ENCODE data around the gene ADGRG7.

DNA sequence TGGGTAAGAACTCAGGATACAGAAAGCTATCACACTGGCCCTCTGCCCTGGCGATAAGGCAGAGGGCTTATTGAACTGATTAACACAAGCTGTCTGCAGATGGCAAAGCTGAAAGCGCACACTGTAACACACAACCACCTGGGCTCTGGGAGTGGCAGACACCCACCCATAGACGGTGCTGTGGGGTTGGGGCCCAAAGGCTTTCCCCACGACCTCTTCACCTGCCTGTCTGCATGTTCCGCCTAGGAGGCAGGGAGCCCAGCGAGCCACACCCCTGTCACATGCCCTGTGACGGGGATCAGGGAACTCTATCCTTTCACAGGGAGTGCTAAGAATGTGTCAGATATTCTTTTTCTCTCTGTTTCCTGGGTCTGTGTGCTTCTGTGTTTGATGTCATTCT is 87.8 kb downstream of the ADGRG7 start:
- TF ChIP-seq JUND (CRISPR knock-in tag; IDR thresholded peaks at IDR 0.05): no peak
- no peak for TF ChIP-seq POLR2A (IDR thresholded peaks at IDR 0.05; ENCODE audit: insufficient read depth in 1 of 2, low read depth in 2 of 2, low read length in 2 of 2)
- no peak for TF ChIP-seq ZNF766 (CRISPR knock-in tag; IDR thresholded peaks at IDR 0.05; ENCODE audit: borderline replicate concordance)
- TF ChIP-seq, protein P1, sequence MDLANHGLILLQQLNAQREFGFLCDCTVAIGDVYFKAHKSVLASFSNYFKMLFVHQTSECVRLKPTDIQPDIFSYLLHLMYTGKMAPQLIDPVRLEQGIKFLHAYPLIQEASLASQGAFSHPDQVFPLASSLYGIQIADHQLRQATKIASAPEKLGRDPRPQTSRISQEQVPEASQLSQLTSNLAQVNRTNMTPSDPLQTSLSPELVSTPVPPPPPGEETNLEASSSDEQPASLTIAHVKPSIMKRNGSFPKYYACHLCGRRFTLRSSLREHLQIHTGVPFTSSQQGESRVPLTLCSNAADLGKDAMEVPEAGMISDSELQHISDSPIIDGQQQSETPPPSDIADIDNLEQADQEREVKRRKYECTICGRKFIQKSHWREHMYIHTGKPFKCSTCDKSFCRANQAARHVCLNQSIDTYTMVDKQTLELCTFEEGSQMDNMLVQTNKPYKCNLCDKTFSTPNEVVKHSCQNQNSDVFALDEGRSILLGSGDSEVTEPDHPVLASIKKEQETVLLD (CRISPR knock-in tag; IDR thresholded peaks at IDR 0.05; ENCODE audit: low read depth): no peak
- TF ChIP-seq FOXP1 (IDR thresholded peaks at IDR 0.05): no peak
- no peak for TF ChIP-seq FOXP1 (CRISPR knock-in tag; IDR thresholded peaks at IDR 0.05)
- no peak for TF ChIP-seq ZNF629 (CRISPR knock-in tag; conservative IDR thresholded peaks at IDR 0.05)
- TF ChIP-seq GABPA (IDR thresholded peaks at IDR 0.05; ENCODE audit: low read depth, low read length): no peak
- no peak for TF ChIP-seq GABPA (CRISPR knock-in tag; IDR thresholded peaks at IDR 0.05; ENCODE audit: low read depth)
- TF ChIP-seq TCF12 (IDR thresholded peaks at IDR 0.05): no peak
- TF ChIP-seq TCF12 (CRISPR knock-in tag; IDR thresholded peaks at IDR 0.05): no peak
- TF ChIP-seq ZNF224 (CRISPR knock-in tag; IDR thresholded peaks at IDR 0.05): no peak
